ENCODE data around the gene ITGB7. TPM values are rescaled to one million over a fixed set of nuclear protein-coding genes. Genes with fewer than 3 reads are reported as not detected.

The ITGB7 gene, protein sequence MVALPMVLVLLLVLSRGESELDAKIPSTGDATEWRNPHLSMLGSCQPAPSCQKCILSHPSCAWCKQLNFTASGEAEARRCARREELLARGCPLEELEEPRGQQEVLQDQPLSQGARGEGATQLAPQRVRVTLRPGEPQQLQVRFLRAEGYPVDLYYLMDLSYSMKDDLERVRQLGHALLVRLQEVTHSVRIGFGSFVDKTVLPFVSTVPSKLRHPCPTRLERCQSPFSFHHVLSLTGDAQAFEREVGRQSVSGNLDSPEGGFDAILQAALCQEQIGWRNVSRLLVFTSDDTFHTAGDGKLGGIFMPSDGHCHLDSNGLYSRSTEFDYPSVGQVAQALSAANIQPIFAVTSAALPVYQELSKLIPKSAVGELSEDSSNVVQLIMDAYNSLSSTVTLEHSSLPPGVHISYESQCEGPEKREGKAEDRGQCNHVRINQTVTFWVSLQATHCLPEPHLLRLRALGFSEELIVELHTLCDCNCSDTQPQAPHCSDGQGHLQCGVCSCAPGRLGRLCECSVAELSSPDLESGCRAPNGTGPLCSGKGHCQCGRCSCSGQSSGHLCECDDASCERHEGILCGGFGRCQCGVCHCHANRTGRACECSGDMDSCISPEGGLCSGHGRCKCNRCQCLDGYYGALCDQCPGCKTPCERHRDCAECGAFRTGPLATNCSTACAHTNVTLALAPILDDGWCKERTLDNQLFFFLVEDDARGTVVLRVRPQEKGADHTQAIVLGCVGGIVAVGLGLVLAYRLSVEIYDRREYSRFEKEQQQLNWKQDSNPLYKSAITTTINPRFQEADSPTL
- 0.44 and 1.2 TPM in 2 replicates for total RNA-seq

DNA sequence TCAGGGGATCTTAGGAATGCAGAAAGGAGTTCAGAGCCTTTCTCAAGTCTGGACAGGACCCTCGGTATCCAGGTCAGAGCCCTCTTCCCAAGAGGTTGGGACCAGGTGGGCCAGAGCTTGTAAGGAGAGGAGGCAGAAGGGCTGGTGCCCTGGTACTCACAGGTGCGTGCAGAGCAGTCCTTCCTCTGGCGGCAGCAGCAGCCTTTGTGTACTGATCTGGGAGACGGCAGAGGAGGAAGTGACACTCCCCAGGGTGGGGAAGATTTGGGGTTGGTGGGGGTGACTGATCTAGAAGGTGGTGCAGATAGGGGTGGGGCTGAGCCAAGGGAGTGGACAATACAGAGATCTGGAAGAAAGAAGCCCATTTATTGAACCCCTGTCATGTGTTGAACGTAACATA is at the start of gene ITGB7:
TSS of gene ITGB7 (minus strand) at position 210 of the 400 bp plus-strand sequence. CDS start 6,808 bp downstream, outside the sequence.

DNA sequence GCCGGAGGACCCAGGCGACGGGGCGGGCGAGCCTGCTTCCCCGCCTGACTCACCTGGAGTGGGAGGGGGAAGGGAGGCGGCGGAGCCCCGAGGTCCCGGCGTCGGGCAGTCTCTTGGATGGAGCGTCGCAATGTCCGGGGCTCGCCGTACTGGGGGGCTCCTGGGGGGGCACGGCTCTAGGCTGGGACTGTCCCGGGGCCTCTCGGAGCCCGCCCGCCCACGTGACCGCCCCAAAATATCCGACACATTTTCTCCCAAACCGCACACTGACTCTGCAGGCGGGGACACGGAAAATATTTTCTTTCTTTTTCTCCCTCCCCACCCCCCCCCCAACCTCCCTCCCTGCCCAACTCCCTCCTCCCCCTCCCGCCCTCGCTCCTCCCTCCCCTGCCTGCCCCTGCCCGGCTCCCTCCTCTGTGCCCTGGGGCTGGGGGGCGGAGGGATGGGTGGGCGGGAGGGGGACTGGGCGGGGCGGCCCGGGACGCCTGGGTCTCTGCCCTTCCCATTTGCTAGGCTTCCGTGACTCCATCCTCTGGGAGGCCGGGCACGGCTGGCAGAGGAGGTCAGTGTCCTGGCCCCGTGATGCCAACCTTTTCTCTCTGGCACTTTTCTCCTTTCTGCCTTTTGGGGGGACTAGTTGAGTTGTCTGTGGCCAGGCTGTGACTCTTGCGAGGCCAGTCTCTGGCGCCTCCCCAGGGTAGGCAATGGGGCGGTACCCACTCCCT is 25.0 kb upstream of the ITGB7 start, which contains the start of gene RARG:
TSS of gene RARG (minus strand) at position 289 of the 725 bp plus-strand sequence. CDS start 4,664 bp downstream, outside the sequence.

DNA sequence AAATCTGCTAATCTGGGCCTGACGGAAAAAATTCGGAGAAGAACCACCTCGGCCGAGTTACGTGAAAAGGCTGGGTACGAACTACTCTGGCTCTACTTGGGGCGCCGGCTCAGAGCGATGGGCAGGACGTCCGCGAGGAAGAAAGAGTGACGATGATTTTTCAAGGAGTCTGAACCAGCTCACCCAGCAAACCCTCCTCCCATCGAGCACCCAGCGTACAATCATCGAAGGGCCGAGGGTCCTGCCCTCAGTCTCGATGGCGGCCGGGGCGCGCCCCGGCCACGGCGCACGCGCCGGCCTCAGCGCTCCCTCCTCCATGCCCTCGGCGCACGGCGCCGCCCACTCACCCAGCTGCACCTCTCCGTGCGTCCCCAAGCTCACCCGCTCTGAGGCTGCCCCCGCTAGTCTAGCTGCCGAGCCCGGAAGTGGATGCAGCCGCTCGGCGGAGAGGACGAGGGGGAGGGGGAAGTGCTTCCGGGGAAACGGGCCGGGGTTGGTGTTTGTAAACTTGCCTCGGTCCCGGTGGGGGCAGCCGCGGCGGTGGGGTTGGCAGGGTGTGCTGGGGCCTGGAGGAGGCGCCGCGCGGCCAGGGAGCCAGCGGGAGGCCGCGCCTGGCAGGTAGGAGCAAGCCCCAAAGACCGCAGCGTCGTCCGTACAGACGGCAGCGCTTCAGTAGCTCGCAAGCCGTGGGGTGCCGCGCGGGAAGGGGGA is 26.7 kb downstream of the ITGB7 start, which contains the start of the genes CSAD and ZNF740:
TSS of gene CSAD (minus strand) at position 706 of the 711 bp plus-strand sequence. CDS start 7,455 bp downstream, outside the sequence.
TSS of gene ZNF740 (plus strand) at position 503 of the 711 bp plus-strand sequence. CDS start 1,262 bp downstream, outside the sequence.

Other genes starting within 250 kb of the ITGB7 start
- gene EIF4B, start 200.8 kb downstream of the ITGB7 start, total RNA-seq, result 992 and 1,491 TPM in 2 replicates
- 62.3 and 128 TPM in 2 replicates for gene TNS2, start 157.2 kb downstream of the ITGB7 start, total RNA-seq
- gene SPRYD3, start 127.9 kb downstream of the ITGB7 start, total RNA-seq, result 20.2 and 28.4 TPM in 2 replicates
- gene IGFBP6, start 109.6 kb downstream of the ITGB7 start, total RNA-seq, result 1,261 and 1,775 TPM in 2 replicates
- not detected in 2 replicates for gene SOAT2, start 103.8 kb downstream of the ITGB7 start, total RNA-seq
- gene ZNF740, start 26.5 kb downstream of the ITGB7 start, total RNA-seq, result 11.6 and 17.2 TPM in 2 replicates
- gene CSAD, start 26.3 kb downstream of the ITGB7 start, total RNA-seq, result 11.7 and 12.2 TPM in 2 replicates
- gene RARG, start 25.0 kb upstream of the ITGB7 start, total RNA-seq, result 56.9 and 70.1 TPM in 2 replicates
- 3.1 and 14.1 TPM in 2 replicates for gene ESPL1, start 61.0 kb upstream of the ITGB7 start, total RNA-seq
- 480 and 613 TPM in 2 replicates for gene PFDN5, start 88.3 kb upstream of the ITGB7 start, total RNA-seq
- gene MYG1, start 92.4 kb upstream of the ITGB7 start, total RNA-seq, result 56.0 and 58.1 TPM in 2 replicates
- 48.0 and 54.5 TPM in 2 replicates for gene AAAS, start 114.4 kb upstream of the ITGB7 start, total RNA-seq
- gene SP7, start 129.1 kb upstream of the ITGB7 start, total RNA-seq, result not detected in 2 replicates
- gene SP1, start 172.9 kb upstream of the ITGB7 start, total RNA-seq, result 29.8 and 34.4 TPM in 2 replicates
- gene AMHR2, start 216.6 kb upstream of the ITGB7 start, total RNA-seq, result not detected in 2 replicates
- gene PRR13, start 234.5 kb upstream of the ITGB7 start, total RNA-seq, result 44.7 and 45.8 TPM in 2 replicates
- 292 and 502 TPM in 2 replicates for gene PCBP2, start 244.9 kb upstream of the ITGB7 start, total RNA-seq